GM21576 (cell line): ENCODE measurements around the gene VARS2.
"Not testable (repeated sequence)": the region's sequence is repeated elsewhere in the genome, so short reads cannot be mapped to it uniquely, and the experiment has no call there.

Experiments used
- ATAC-seq: cut with Tn5 transposase; IDR thresholded peaks from one replicate; pipeline ENCODE4 v1.9.1; 2021; ENCODE audit warnings: mild to moderate bottlenecking, moderate library complexity; ENCODE audit not compliant: unreplicated experiment

VARS2 gene

DNA sequence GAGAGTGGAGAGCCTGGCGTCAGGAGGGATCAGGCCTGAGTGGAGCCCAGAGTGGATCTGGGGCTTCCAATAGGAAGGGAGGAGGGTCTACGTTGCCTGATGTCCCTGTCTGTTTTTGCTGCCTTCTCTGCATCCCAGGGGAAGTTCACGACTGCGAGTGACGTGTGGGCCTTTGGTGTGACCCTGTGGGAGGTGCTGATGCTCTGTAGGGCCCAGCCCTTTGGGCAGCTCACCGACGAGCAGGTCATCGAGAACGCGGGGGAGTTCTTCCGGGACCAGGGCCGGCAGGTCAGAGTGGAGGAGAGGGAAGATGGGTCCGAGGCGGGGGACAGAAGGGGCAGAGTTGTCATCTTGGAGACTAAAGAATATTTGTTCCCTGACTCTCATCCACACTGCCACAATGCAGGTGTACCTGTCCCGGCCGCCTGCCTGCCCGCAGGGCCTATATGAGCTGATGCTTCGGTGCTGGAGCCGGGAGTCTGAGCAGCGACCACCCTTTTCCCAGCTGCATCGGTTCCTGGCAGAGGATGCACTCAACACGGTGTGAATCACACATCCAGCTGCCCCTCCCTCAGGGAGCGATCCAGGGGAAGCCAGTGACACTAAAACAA lies 15.2 kb upstream of the VARS2 start:
- no peak for ATAC-seq

GRCh38 chr6:30900863-30901417 lies 13.1 kb upstream of the VARS2 start:
- ATAC-seq = no peak

DNA sequence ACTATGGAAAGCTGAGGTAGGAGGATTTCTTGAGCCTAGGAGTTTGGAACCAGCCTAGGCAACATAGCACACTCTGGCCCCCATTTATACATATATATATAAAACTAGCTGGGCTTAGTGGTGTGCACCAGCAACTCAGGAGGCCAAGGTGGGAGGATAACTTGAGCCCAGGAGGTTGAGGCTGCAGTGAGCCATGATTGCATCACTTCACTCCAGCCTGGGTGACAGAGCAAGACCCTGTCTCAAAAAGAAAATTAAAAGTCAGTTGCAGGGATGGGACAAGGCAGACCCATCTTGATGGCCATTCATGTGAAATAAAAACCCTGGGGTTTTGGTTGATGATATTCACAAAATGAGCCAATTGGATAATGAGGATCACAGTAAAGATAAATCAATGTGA lies 12.6 kb upstream of the VARS2 start:
- ATAC-seq = no peak

GRCh38 chr6:30902196-30902595 lies 11.8 kb upstream of the VARS2 start:
- ATAC-seq = not testable (repeated sequence)

- ATAC-seq = no peak
Observed at GRCh38 chr6:30902709-30903108, 11.3 kb upstream of the VARS2 start.

DNA sequence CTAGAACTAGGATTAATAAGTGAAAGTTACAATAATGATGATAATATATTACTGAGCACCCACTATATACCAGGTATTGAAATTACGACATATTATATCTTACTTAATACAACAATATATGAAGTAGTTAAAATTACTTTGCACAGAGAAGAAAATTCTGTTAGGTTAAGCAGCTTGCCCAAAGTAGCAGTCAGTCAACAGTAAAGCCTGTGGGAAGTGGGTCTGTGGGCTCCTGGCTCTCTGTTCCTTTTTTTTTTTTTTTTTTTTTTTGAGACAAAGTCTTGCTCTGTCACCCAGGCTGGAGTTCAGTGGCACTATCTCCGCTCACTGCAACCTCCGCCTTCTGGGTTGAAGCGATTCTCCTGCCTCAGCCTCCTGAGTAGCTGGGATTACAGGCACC lies 10.8 kb upstream of the VARS2 start:
- no peak for ATAC-seq

GRCh38 chr6:30907290-30907757 lies 6.7 kb upstream of the VARS2 start:
- ATAC-seq = not testable (repeated sequence)

DNA sequence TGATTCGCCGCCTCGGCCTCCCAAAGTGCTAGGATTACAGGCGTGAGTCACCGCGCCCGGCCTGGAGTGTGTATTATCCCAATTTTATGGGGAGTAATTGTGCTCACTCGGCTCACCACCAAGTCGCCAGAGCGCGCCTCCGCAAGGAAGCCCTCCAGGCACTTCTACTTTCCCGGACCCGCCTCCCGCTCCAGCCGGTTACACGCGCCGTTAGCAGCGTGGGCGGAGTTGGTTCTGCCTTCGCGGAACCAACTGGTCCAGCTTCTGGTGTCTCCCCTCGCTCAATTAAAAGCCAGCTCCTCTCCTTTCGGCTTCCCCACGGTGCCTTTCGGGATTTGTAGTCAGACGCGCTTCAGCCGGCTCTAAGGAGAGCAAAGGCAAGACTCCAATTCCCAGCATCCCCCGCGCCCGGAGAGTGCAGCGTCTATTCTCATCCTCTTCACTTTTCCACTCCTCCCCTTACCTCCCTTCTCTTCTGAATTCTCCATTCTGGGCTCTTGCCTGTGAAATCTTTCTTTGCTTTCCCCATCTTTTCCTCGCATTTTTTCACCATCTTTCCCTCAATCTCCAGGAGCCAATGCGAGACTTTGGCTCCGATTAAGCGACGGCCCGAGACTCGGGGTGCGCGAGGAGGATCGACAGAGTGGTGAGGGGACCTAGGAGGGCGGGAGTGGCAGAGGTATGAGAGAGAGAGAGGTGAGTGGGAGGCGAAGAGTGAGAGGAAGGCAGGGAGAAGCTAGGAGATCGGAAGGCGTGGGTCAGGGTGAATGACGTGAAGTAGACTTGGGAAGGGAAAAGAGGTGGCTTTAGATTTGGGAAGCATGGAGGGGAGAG lies 6.1 kb upstream of the VARS2 start, which contains the start of gene GTF2H4:
TSS of gene GTF2H4 (plus strand) at position 450 of the 834 bp plus-strand sequence.
- peak; percentile 92 for ATAC-seq

- no peak for ATAC-seq
Observed at GRCh38 chr6:30908700-30909099, 5.3 kb upstream of the VARS2 start.

DNA sequence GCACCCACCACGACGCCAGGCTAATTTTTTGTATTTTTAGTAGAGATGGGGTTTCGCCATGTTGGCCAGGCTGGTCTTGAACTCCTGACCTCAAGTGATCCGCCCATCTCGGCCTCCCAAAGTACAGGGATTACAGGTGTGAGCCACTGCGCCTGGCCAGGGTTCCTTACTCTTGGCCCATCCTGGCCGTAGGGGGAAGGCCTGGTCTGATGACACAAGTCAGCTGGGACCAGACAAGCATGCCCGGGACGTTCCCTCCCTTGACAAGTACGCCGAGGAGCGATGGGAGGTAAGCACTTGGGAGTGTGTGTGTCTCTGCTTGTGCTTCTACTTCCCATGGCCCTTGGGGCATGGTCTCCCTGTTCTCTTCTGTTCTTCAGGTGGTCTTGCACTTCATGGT lies 3.6 kb upstream of the VARS2 start:
- ATAC-seq = not testable (repeated sequence)

DNA sequence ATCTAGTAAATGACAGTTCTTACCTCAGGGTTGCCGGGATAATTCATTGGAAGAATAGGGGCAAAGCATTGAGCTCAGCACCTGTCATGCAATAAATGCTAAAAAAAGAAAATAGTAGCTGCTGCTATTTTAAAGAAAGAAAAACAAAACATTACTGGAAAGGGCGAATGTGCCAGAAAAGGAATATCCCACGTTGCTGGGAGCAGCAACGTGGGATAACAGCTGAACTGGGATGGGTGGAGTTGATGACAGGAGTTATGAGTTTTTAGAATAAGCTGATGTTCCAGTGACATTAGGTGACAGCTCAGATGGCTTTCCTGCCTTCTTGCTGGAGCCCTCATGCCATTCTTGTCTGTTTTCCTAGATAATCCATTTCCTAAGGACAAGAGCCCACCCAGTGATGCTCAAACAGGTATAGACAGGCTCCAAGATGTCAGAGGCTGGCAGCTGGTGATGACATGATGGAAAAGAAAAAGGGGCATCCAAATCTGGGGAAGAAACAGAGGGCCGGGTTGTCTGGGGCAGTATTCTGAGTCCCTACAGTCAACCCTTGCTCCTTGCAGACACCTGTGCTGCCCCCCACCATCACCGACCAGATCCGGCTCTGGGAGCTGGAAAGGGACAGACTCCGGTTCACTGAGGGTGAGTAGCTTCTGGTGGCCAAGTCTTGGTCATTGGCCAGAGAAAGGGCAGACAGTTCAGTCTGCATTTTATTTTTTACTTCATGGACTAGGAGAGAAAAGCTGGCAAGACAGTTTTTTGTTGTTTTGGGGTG lies 1.1 kb upstream of the VARS2 start:
- ATAC-seq = no peak

DNA sequence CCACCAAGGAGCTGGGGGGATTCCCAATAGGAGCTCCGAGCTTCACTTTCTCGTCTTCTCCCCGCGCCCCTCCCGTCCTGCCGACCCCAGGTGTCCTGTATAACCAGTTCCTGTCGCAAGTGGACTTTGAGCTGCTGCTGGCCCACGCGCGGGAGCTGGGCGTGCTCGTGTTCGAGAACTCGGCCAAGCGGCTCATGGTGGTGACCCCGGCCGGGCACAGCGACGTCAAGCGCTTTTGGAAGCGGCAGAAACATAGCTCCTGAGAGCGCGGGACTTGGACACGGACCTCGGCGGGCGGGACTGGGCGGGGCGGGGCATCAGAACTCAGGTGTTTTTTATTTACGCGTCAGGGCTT lies 340 bp upstream of the VARS2 start:
- no peak for ATAC-seq

- ATAC-seq = no peak
Observed at GRCh38 chr6:30914854-30915590, 984 bp downstream of the VARS2 start.

DNA sequence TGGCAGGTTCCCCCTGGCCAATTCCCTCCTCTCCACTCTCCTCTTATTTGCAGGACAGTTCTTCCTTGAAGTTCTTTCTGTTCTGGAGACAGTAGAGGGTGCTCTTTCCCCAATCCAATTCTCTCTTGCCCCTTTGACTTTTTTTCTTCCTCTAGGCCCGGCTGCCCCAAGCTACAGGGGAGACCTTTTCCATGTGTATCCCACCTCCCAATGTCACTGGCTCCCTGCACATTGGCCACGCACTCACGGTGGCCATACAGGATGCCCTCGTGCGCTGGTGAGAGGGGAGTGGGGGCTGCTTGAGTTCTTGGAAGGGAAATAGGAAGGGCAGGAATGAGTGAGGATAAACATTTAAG lies 1.5 kb downstream of the VARS2 start:
- ATAC-seq = no peak

DNA sequence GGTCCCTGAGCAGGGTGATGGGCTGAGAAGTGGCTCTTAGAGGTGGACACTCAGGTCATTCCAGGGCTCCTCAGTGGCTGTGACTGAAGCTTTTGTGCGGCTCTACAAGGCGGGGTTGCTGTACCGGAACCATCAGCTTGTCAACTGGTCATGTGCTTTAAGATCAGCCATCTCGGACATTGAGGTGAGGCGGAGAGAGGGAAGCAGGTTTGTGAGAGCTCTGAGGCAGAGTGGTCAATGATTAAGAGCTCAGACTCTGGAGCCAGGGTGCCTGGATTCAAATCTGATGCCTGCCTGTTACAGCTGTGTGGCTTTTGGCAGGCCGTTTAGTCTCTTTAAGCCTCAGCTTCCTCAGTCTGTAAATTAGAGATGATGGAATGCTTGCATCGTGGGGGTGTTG lies 3.0 kb downstream of the VARS2 start:
- ATAC-seq = no peak

GRCh38 chr6:30917487-30917886 lies 3.4 kb downstream of the VARS2 start:
- ATAC-seq = no peak

- no peak for ATAC-seq
Observed at GRCh38 chr6:30918670-30919069, 4.6 kb downstream of the VARS2 start.

DNA sequence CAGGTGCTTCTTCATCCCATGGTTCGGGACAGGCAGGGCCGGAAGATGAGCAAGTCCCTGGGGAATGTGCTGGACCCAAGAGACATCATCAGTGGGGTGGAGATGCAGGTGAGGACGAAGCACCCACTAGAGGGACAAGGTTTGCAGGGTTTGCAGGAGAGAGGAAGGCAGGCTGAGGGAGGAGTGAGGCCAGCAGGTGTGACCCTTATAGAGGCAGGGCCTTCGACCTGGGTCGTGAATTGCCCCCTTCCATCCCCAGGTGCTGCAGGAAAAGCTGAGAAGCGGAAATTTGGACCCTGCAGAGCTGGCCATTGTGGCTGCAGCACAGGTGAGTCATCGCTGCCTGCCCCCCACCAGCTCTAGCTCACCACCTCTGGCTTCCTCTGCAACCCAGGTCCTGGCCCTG lies 8.4 kb downstream of the VARS2 start:
- ATAC-seq = no peak

- ATAC-seq = not testable (repeated sequence)
Observed at GRCh38 chr6:30924040-30924627, 10.1 kb downstream of the VARS2 start.

GRCh38 chr6:30926644-30927043 lies 12.6 kb downstream of the VARS2 start:
- ATAC-seq = no peak
